IMR-90 (cell line): Measurements from ENCODE around the gene GATA6.

Experiments used
- BHLHE40 ChIP-seq: fragments of 150-350 bp; IDR thresholded peaks from 2 replicates; pipeline ENCODE4 v1.6.1; 2016; ENCODE audit warnings: mild to moderate bottlenecking, low read depth, low read length
- SMC3 ChIP-seq: fragments of 150-350 bp; IDR thresholded peaks from 2 replicates; pipeline ENCODE4 v1.6.1; 2016; ENCODE audit warnings: low read depth, mild to moderate bottlenecking, antibody characterized with exemption, low read length, moderate library complexity
- TF ChIP-seq, protein P1 (sequence below): conservative IDR thresholded peaks from 2 replicates; pipeline ENCODE4 v1.5.1; 2012; ENCODE audit warnings: mild to moderate bottlenecking, low read depth, low read length, improper control_type of control experiment

DNA sequence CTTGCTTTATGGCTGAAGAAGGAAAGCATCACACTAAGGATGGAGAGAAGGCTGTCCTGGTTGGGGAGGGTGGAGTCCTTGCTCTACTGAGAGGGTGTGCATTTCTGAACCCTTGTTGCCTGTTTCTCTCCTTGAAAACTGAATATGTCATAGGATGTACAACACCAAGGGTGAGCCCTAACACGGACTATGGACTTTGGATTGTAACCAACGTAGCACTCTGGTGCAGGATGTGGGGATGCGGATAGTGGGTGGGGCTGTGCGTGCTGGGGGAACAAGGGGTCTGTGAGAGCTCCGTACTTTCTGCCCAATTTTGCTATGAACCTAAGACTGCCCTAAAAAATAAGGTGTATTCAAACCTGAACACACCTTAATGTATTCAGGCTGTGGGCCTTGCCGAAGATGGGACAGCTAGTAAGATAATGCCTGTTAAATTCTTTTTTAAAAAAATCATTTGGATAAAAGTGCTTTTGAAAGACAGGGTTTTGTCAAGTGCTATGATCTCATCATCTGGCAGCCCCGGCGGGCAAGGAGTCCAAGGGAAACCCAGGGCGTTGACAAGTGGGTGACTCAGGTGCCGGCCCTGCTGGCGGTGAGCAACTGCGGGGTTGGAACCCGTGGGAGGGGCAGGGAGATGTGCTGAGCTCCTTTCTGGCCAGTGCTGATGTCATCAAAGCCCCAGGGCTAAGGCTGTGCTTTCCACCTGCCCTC lies 54.0 kb downstream of the GATA6 start:
- TF ChIP-seq SMC3 (no peak), BHLHE40 (peak; percentile 67)
- TF ChIP-seq, protein P1, sequence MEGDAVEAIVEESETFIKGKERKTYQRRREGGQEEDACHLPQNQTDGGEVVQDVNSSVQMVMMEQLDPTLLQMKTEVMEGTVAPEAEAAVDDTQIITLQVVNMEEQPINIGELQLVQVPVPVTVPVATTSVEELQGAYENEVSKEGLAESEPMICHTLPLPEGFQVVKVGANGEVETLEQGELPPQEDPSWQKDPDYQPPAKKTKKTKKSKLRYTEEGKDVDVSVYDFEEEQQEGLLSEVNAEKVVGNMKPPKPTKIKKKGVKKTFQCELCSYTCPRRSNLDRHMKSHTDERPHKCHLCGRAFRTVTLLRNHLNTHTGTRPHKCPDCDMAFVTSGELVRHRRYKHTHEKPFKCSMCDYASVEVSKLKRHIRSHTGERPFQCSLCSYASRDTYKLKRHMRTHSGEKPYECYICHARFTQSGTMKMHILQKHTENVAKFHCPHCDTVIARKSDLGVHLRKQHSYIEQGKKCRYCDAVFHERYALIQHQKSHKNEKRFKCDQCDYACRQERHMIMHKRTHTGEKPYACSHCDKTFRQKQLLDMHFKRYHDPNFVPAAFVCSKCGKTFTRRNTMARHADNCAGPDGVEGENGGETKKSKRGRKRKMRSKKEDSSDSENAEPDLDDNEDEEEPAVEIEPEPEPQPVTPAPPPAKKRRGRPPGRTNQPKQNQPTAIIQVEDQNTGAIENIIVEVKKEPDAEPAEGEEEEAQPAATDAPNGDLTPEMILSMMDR, result no peak
